HepG2 (cell line): Measurements from ENCODE around the gene NCBP2L. TPM values are rescaled to one million over a fixed set of nuclear protein-coding genes. Genes with fewer than 3 reads are reported as not detected.

ENCODE experiments used
- ATAC-seq: fragments of 200-7000 bp; cut with Tn5 transposase; 3 replicates; pipeline ENCODE4 v1.9.1; 2020; ENCODE audit warnings: mild to moderate bottlenecking, moderate library complexity
- BruUV-seq: library from RNA; stranded (reverse); fragments of 400-500 nt; replicated peaks from 2 replicates; lab custom pipeline; 2021; lab: Mats Ljungman, UMichigan
- CTCF ChIA-PET: fragments of 300-600 bp; formaldehyde crosslinking; extraction: SDS; loops from one replicate; lab custom pipeline; 2021; ENCODE audit warnings: low total read pairs, inconsistent platforms, low intra/inter-chr PET ratio; lab: Yijun Ruan, JAX
- POLR2A ChIA-PET: fragments of 350-600 bp; sonication (Branson Sonifier 250); formaldehyde crosslinking; loops from one replicate; lab custom pipeline; 2020; ENCODE audit warnings: antibody characterized with exemption, inconsistent platforms; lab: Yijun Ruan, JAX
- DNase-seq: peaks from one replicate; pipeline ENCODE4 v3.0.0-alpha.2; 2015; ENCODE audit warnings: low spot score
- FAIRE-seq: peaks from 3 replicates; lab custom pipeline; 2011; peaks lifted over from hg19 to GRCh38; lab: Jason Lieb, UNC
- H2AFZ ChIP-seq: one replicate; pipeline ENCODE4 v1.6.1; 2011; ENCODE audit warnings: low read length, inconsistent platforms
- H3K27ac ChIP-seq: fragments of 300-600 bp; 3 replicates; pipeline ENCODE4 v1.8.0; 2011; ENCODE audit warnings: mixed run types, mild to moderate bottlenecking, mixed read lengths, low read length, inconsistent platforms; ENCODE audit not compliant: insufficient read depth; ENCODE audit errors: extremely low read length
- H3K27me3 ChIP-seq, 2 experiments: fragments of 200-600 bp in 1 of 2; 2 replicates in 1 of 2; 3 replicates in 1 of 2; pipeline versions ENCODE4 v1.6.0 to v1.8.0; 2011; ENCODE audit warnings: low read length in 2 of 2, mild to moderate bottlenecking in 2 of 2, moderate library complexity in 2 of 2, inconsistent platforms in 1 of 2; ENCODE audit not compliant: insufficient read depth in 2 of 2, control insufficient read depth in 1 of 2
- H3K36me3 ChIP-seq, 2 experiments: fragments of 200-600 bp in 1 of 2; replicated peaks in 1 of 2; 2 replicates in 1 of 2; 3 replicates in 1 of 2; pipeline versions ENCODE4 v1.5.1 to v1.8.0; 2011; ENCODE audit warnings: low read length in 2 of 2, inconsistent platforms in 1 of 2; ENCODE audit not compliant: insufficient read depth in 2 of 2, control insufficient read depth in 1 of 2
- H3K4me1 ChIP-seq: 2 replicates; pipeline ENCODE4 v1.5.1; 2012; ENCODE audit warnings: low read length, inconsistent platforms; ENCODE audit not compliant: insufficient read depth
- H3K4me2 ChIP-seq: 2 replicates; pipeline ENCODE4 v1.6.0; 2011; ENCODE audit warnings: low read depth, low read length, inconsistent platforms
- H3K4me3 ChIP-seq, 3 experiments: fragments of 200-600 bp in 1 of 3; sonication (generic), shearing (Covaris generic) in 1 of 3; replicated peaks in 1 of 3; 2 replicates each; pipeline ENCODE4 v1.5.1; 2011 to 2016; ENCODE audit warnings: low read length in 3 of 3, inconsistent platforms in 2 of 3, low read depth in 2 of 3, mild to moderate bottlenecking in 2 of 3, control low read depth in 1 of 3, mixed read lengths in 1 of 3; ENCODE audit not compliant: insufficient read depth in 1 of 3
- H3K79me2 ChIP-seq: one replicate; pipeline ENCODE4 v1.6.1; 2011; ENCODE audit warnings: low read length, inconsistent platforms; ENCODE audit not compliant: insufficient read depth
- H3K9ac ChIP-seq: 2 replicates; pipeline ENCODE4 v1.6.0; 2011; ENCODE audit warnings: mild to moderate bottlenecking, low read depth, low read length, inconsistent platforms; ENCODE audit not compliant: insufficient read depth
- H3K9me3 ChIP-seq: 2 replicates; pipeline ENCODE4 v1.5.1; 2012; ENCODE audit warnings: mild to moderate bottlenecking, low read length
- H4K20me1 ChIP-seq: 2 replicates; pipeline ENCODE4 v1.6.0; 2011; ENCODE audit warnings: inconsistent platforms, mild to moderate bottlenecking, low read length, moderate library complexity; ENCODE audit not compliant: insufficient read depth
- ARNT2 ChIP-seq: sonication (generic); formaldehyde crosslinking; IDR thresholded peaks from 2 replicates; pipeline ENCODE4 v1.8.0; 2022; ENCODE audit warnings: mild to moderate bottlenecking, low read depth, missing genetic modification reagents, moderate library complexity
- CAMTA2 ChIP-seq: sonication (generic); formaldehyde crosslinking; IDR thresholded peaks from 2 replicates; pipeline ENCODE4 v1.4.0; 2020; ENCODE audit warnings: mild to moderate bottlenecking, missing genetic modification reagents, borderline replicate concordance
- CREB1 ChIP-seq, 2 experiments: fragments of 450-650 bp in 1 of 2; IDR thresholded peaks; 2 replicates each; pipeline ENCODE4 v1.6.1; 2016 to 2017; ENCODE audit warnings: control low read depth in 1 of 2, mild to moderate bottlenecking in 1 of 2, missing compliant biosample characterization in 1 of 2, missing genetic modification characterization in 1 of 2
- MXI1 ChIP-seq: IDR thresholded peaks from 3 replicates; pipeline ENCODE4 v1.6.1; 2012; ENCODE audit warnings: low read depth, low read length, inconsistent platforms, borderline replicate concordance
- NR1H2 ChIP-seq: sonication (generic); formaldehyde crosslinking; IDR thresholded peaks from 2 replicates; pipeline ENCODE4 v1.8.1; 2022; ENCODE audit warnings: low read depth, missing genetic modification reagents, borderline replicate concordance
- PCBP2 ChIP-seq: fragments of 200-400 bp; formaldehyde crosslinking; optimal IDR thresholded peaks from 2 replicates; pipeline ENCODE3; 2018; ENCODE audit warnings: low read length, low read depth; ENCODE audit not compliant: poor library complexity, severe bottlenecking
- TBX3 ChIP-seq: fragments of 450-650 bp; IDR thresholded peaks from 2 replicates; pipeline ENCODE4 v1.6.1; 2017; ENCODE audit warnings: antibody characterized with exemption, mild to moderate bottlenecking, inconsistent platforms, borderline replicate concordance
- ZNF367 ChIP-seq: sonication (generic); formaldehyde crosslinking; IDR thresholded peaks from 2 replicates; pipeline ENCODE4 v1.4.0; 2020; ENCODE audit warnings: missing genetic modification reagents, borderline replicate concordance
- ZNF577 ChIP-seq: sonication (generic); formaldehyde crosslinking; IDR thresholded peaks from 2 replicates; pipeline ENCODE4 v1.4.0; 2020; ENCODE audit warnings: mild to moderate bottlenecking, low read depth, missing genetic modification reagents, borderline replicate concordance
- WGBS: methylation state at CpG from one replicate; pipeline ENCODE4 v1.1.6; 2017; ENCODE audit warnings: low lambda C conversion rate; 5-methylcytosine and 5-hydroxymethylcytosine counted together
- in situ Hi-C: cut with HindIII; loops from 2 replicates; pipeline ENCODE4 v1.10.0; 2017; ENCODE audit warnings: low pct_unique_long_range_greater_than_20kb; ENCODE audit not compliant: extremely low pct_ligation_motif_present
- intact Hi-C: fragments of 100-400 bp; cut with micrococcal nuclease; formaldehyde crosslinking; loops from one replicate; pipeline ENCODE4 v1.10.0; 2022; ENCODE audit not compliant: unreplicated experiment
- polyA plus RNA-seq, 8 experiments: library from polyadenylated mRNA; depleted of rRNA in 3 of 8; stranded (reverse) in 7 of 8; unstranded in 1 of 8; fragments of >200 nt; fragmentation: Illumina TruSeq in 4 of 8; extraction: Trizol in 4 of 8; gene quantifications; 2 replicates each; pipeline versions ENCODE4 v1.2.1 to v1.2.3, GENCODE V29; 2011 to 2016; ENCODE audit warnings: low read depth in 4 of 8, missing spikeins in 1 of 8, mixed read lengths in 1 of 8; ENCODE audit not compliant: insufficient read depth in 1 of 8
- total RNA-seq, 5 experiments: library from RNA; depleted of rRNA; stranded (reverse); fragments of >200 nt; fragmentation: Illumina TruSeq; extraction: Trizol; gene quantifications; 2 replicates each; pipeline ENCODE4 v1.2.3, GENCODE V29; 2016; ENCODE audit warnings: low read depth in 1 of 5
- TF ChIP-seq, protein P1 (sequence below): sonication (generic); formaldehyde crosslinking; IDR thresholded peaks from 2 replicates; pipeline ENCODE4 v1.4.0; 2020; ENCODE audit warnings: missing genetic modification reagents
- TF ChIP-seq, protein P2 (sequence below): sonication (generic); formaldehyde crosslinking; IDR thresholded peaks from 2 replicates; pipeline ENCODE4 v1.8.0; 2022; ENCODE audit warnings: mild to moderate bottlenecking, missing genetic modification reagents
- TF ChIP-seq, protein P3 (sequence below): sonication (generic); formaldehyde crosslinking; IDR thresholded peaks from 2 replicates; pipeline ENCODE4 v1.5.0; 2020; ENCODE audit warnings: mild to moderate bottlenecking, low read depth, missing genetic modification reagents, borderline replicate concordance
- TF ChIP-seq, protein P4 (sequence below): conservative IDR thresholded peaks from 2 replicates; pipeline ENCODE4 v1.6.1; 2018; ENCODE audit warnings: missing genetic modification reagents
- TF ChIP-seq, protein P5 (sequence below): sonication (generic); formaldehyde crosslinking; IDR thresholded peaks from 2 replicates; pipeline ENCODE4 v1.4.0; 2020; ENCODE audit warnings: missing genetic modification reagents

The NCBP2L gene
- total and polyA plus RNA-seq, 2 of the 13 experiments (the other 11 are each of a cell fraction or from before 2014, with no cell fraction given), result not detected

DNA sequence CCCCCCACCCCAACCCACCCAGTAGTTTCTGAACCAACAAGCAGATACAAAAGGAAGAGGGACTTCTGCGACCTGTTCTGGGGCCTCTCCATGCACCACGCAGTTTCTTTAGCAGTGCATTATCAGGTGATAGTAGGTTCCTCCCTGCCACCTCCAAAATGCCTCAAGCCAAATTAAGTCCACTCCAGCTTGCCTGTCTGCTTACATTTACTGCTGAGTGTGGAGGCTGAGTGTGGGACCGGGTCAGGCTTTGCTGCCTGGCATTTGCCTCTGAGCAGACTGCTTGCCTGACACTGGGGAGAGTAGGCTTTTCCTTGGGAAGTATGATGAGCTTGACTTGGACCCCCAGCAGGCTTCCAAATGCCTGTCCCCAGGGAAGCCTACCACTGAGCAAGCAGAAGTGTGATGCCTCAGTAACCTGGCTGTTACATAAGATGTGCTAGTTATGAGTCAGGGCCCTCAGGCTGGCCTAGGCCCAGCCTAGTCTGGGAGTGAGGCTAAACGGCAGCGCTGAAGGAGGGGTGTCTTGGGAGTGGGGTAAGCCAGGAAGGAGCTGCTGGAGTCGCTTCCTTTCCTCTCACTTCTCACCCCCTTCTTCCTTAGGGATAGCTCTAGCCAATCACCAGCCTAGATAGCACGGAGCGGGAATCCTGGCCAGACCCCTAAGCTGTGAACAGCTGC, 10.9 kb upstream of the NCBP2L start:
- Histone ChIP-seq H2AFZ (no peak overlapping the region), H3K9me3 (no peaks in the 10 kb centered on the region), H3K79me2 (no peaks in the 10 kb centered on the region), H3K36me3 (no peaks in the 10 kb centered on the region), H3K4me1 (no peaks in the 10 kb centered on the region), H4K20me1 (no peaks in the 10 kb centered on the region), H3K9ac (no peak overlapping the region), H3K27me3 (no peaks in the 10 kb centered on the region), H3K27ac (no peak overlapping the region), H3K4me3 (no peak overlapping the region), H3K4me2 (no peak overlapping the region)
- in situ Hi-C loops (no loop called here), intact Hi-C loops (no loop called here)
- 40% methylated on average over 2 of the region's 8 CpGs for WGBS
- no peak for ATAC-seq
- no TSS peak for BruUV-seq
- ChIA-PET POLR2A (no interaction called here), CTCF (no interaction called here)
- DNase-seq, result no peak
- TF ChIP-seq ARNT2 (CRISPR knock-in tag) (no peak), CREB1 (IDR thresholded peaks at IDR 0.05) (no peak), CREB1 (CRISPR knock-in tag; IDR thresholded peaks at IDR 0.05) (no peak), NR1H2 (CRISPR knock-in tag) (no peak), CAMTA2 (no peak), TBX3 (no peak), ZNF577 (CRISPR knock-in tag) (no peak), MXI1 (no peak), ZNF367 (no peak), PCBP2 (no peak)
- TF ChIP-seq, protein P1, sequence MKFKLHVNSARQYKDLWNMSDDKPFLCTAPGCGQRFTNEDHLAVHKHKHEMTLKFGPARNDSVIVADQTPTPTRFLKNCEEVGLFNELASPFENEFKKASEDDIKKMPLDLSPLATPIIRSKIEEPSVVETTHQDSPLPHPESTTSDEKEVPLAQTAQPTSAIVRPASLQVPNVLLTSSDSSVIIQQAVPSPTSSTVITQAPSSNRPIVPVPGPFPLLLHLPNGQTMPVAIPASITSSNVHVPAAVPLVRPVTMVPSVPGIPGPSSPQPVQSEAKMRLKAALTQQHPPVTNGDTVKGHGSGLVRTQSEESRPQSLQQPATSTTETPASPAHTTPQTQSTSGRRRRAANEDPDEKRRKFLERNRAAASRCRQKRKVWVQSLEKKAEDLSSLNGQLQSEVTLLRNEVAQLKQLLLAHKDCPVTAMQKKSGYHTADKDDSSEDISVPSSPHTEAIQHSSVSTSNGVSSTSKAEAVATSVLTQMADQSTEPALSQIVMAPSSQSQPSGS (CRISPR knock-in tag), result no peak
- TF ChIP-seq, protein P2, sequence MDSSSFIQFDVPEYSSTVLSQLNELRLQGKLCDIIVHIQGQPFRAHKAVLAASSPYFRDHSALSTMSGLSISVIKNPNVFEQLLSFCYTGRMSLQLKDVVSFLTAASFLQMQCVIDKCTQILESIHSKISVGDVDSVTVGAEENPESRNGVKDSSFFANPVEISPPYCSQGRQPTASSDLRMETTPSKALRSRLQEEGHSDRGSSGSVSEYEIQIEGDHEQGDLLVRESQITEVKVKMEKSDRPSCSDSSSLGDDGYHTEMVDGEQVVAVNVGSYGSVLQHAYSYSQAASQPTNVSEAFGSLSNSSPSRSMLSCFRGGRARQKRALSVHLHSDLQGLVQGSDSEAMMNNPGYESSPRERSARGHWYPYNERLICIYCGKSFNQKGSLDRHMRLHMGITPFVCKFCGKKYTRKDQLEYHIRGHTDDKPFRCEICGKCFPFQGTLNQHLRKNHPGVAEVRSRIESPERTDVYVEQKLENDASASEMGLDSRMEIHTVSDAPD, result no peak
- TF ChIP-seq, protein P3, sequence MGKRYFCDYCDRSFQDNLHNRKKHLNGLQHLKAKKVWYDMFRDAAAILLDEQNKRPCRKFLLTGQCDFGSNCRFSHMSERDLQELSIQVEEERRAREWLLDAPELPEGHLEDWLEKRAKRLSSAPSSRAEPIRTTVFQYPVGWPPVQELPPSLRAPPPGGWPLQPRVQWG (CRISPR knock-in tag), result no peak
- TF ChIP-seq, protein P4, sequence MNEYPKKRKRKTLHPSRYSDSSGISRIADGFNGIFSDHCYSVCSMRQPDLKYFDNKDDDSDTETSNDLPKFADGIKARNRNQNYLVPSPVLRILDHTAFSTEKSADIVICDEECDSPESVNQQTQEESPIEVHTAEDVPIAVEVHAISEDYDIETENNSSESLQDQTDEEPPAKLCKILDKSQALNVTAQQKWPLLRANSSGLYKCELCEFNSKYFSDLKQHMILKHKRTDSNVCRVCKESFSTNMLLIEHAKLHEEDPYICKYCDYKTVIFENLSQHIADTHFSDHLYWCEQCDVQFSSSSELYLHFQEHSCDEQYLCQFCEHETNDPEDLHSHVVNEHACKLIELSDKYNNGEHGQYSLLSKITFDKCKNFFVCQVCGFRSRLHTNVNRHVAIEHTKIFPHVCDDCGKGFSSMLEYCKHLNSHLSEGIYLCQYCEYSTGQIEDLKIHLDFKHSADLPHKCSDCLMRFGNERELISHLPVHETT, result no peak
- TF ChIP-seq, protein P5, sequence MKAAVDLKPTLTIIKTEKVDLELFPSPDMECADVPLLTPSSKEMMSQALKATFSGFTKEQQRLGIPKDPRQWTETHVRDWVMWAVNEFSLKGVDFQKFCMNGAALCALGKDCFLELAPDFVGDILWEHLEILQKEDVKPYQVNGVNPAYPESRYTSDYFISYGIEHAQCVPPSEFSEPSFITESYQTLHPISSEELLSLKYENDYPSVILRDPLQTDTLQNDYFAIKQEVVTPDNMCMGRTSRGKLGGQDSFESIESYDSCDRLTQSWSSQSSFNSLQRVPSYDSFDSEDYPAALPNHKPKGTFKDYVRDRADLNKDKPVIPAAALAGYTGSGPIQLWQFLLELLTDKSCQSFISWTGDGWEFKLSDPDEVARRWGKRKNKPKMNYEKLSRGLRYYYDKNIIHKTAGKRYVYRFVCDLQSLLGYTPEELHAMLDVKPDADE (CRISPR knock-in tag), result no peak
- no peak for FAIRE-seq
